Neuron (in vitro differentiated cells): Measurements from ENCODE around the gene DNAJC10.
"Not testable (repeated sequence)": the region's sequence is repeated elsewhere in the genome, so short reads cannot be mapped to it uniquely, and the experiment has no call there.

Experiments
- H2AFZ ChIP-seq: one replicate; pipeline ENCODE4 v1.6.1; 2013; ENCODE audit warnings: low read depth, mild to moderate bottlenecking, inconsistent platforms, low read length, moderate library complexity
- H3K27me3 ChIP-seq: one replicate; pipeline ENCODE4 v1.6.1; 2013; ENCODE audit warnings: low read length; ENCODE audit not compliant: insufficient read depth
- H3K36me3 ChIP-seq: one replicate; pipeline ENCODE4 v1.6.1; 2013; ENCODE audit warnings: low read length; ENCODE audit not compliant: insufficient read depth
- H3K4me1 ChIP-seq: one replicate; pipeline ENCODE4 v1.6.1; 2013; ENCODE audit warnings: low read length; ENCODE audit not compliant: insufficient read depth
- H3K4me3 ChIP-seq: 2 replicates; pipeline ENCODE4 v1.5.1; 2013; ENCODE audit warnings: mild to moderate bottlenecking, low read length, moderate library complexity
- H3K9me3 ChIP-seq: one replicate; pipeline ENCODE4 v1.6.1; 2013; ENCODE audit warnings: low read length

The DNAJC10 gene

GRCh38 chr2:182715892-182716649, at the start of gene DNAJC10:
TSS of gene DNAJC10 (plus strand) at chr2:182716257. CDS start at chr2:182718087, 1,830 bp downstream.
- Histone ChIP-seq H2AFZ (peak within 1 kb of the TSS; percentile 92), H3K9me3 (no peaks in the 10 kb centered on the region), H3K27me3 (no peaks in the 10 kb centered on the region), H3K4me3 (peak within 1 kb of the TSS; percentile 67), H3K4me1 (peaks cover 18% of the 10 kb centered on the region), H3K36me3 (peaks cover 14% of the 10 kb centered on the region)

DNA sequence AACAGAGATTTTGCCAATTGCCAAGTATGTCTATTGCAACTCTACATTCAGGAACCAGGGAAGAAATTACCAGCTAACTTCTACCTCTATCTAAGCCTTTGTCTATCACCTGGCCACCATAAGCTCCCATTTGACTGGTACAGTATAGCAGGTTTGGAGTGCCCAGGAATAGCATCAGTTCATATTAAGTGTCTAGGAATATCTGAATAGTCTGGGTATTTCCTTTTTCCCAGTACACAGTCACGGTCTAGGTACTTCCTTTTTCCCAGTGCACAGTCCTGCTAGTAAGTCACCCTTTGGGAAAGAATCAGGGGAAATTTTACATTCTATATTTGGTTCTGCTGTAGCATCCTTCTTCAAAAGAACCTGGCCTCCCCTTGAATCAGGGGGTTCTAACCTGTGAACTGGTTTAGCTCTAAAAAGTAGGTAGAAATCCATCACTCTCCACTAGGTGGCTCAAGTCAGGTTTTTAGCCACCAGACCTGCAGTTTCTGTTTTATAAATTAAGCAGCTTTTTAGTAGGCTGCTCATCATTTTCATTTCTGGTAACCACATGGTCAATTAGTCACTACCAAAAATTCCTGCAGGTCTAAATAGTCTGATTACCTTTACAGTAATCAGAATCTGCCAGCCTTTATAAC, 49.3 kb upstream of the DNAJC10 start:
- H3K4me3 ChIP-seq: no peak overlapping the region
- peaks cover 4% of the 10 kb centered on the region for H3K9me3 ChIP-seq
- H3K27me3 ChIP-seq: no peaks in the 10 kb centered on the region
- H3K4me1 ChIP-seq: no peaks in the 10 kb centered on the region
- H3K36me3 ChIP-seq: no peaks in the 10 kb centered on the region
- no peak overlapping the region for H2AFZ ChIP-seq

- peaks cover 4% of the 10 kb centered on the region for H3K9me3 ChIP-seq
- H3K4me1 ChIP-seq: no peaks in the 10 kb centered on the region
- H3K27me3 ChIP-seq: no peaks in the 10 kb centered on the region
- H3K36me3 ChIP-seq: no peaks in the 10 kb centered on the region
- no peak overlapping the region for H2AFZ ChIP-seq
- no peak overlapping the region for H3K4me3 ChIP-seq
Measured at GRCh38 chr2:182667315-182667695, 48.8 kb upstream of the DNAJC10 start.

- H2AFZ ChIP-seq: no peak overlapping the region
- no peaks in the 10 kb centered on the region for H3K27me3 ChIP-seq
- H3K36me3 ChIP-seq: no peaks in the 10 kb centered on the region
- no peak overlapping the region for H3K4me3 ChIP-seq
- H3K4me1 ChIP-seq: no peaks in the 10 kb centered on the region
- peaks cover 4% of the 10 kb centered on the region for H3K9me3 ChIP-seq
Measured at GRCh38 chr2:182668671-182669070, 47.4 kb upstream of the DNAJC10 start.

DNA sequence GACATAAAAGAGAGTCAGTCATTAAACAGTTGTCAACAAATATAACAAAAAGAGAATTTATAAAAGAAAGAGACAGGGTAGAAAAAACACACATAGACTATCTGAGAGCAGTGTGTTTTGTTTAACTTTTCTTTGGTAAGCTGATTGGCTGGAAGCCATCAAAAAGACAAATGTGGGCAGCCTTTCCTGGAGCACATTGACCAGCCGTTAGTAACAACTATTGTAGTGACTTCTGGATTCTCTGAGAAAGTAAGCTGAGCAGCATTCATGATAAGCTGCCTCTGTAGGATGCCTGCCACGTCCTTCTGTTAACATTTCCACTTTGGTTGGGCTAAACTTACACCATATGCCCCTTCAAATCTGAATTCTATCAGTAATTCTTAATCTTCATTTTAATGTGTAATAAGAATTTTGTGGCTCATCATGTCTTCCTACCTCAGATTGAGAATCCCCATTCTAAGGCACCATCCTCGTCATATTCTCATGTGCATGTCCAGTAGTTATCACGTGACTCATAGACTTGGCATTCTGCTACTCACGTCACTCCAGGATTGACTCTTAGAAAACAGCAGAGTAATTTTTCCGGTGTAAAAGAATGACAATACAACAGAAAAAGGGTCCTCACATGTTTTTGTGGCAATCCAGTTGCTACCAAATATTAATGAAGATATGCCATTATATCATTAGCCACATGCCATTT, 43.4 kb upstream of the DNAJC10 start:
- H3K4me3 ChIP-seq: no peak overlapping the region
- H3K4me1 ChIP-seq: no peaks in the 10 kb centered on the region
- peaks cover 4% of the 10 kb centered on the region for H3K9me3 ChIP-seq
- no peaks in the 10 kb centered on the region for H3K36me3 ChIP-seq
- H3K27me3 ChIP-seq: no peaks in the 10 kb centered on the region
- H2AFZ ChIP-seq: no peak overlapping the region

GRCh38 chr2:182680837-182681236, 35.2 kb upstream of the DNAJC10 start:
- no peaks in the 10 kb centered on the region for H3K9me3 ChIP-seq
- no peaks in the 10 kb centered on the region for H3K4me1 ChIP-seq

GRCh38 chr2:182682210-182682609, 33.8 kb upstream of the DNAJC10 start:
- no peak overlapping the region for H2AFZ ChIP-seq
- H3K9me3 ChIP-seq: peaks cover 6% of the 10 kb centered on the region
- no peaks in the 10 kb centered on the region for H3K4me1 ChIP-seq
- H3K4me3 ChIP-seq: no peak overlapping the region
- no peaks in the 10 kb centered on the region for H3K36me3 ChIP-seq
- no peaks in the 10 kb centered on the region for H3K27me3 ChIP-seq

More at GRCh38 chr2:182680837-182681236, 35.2 kb upstream of the DNAJC10 start:
- no peaks in the 10 kb centered on the region for H3K27me3 ChIP-seq
- H2AFZ ChIP-seq: no peak overlapping the region
- H3K36me3 ChIP-seq: no peaks in the 10 kb centered on the region
- H3K4me3 ChIP-seq: no peak overlapping the region

GRCh38 chr2:182685559-182685958, 30.5 kb upstream of the DNAJC10 start:
- Histone ChIP-seq H3K4me3 (no peak overlapping the region), H2AFZ (no peak overlapping the region), H3K27me3 (no peaks in the 10 kb centered on the region), H3K36me3 (no peaks in the 10 kb centered on the region), H3K4me1 (no peaks in the 10 kb centered on the region), H3K9me3 (peaks cover 6% of the 10 kb centered on the region)

GRCh38 chr2:182686763-182687162, 29.3 kb upstream of the DNAJC10 start:
- H3K9me3 ChIP-seq, H3K4me3 ChIP-seq, H3K36me3 ChIP-seq, H3K4me1 ChIP-seq, H3K27me3 ChIP-seq, H2AFZ ChIP-seq: not testable (repeated sequence)

- Histone ChIP-seq H3K9me3 (no peaks in the 10 kb centered on the region), H2AFZ (no peak overlapping the region), H3K36me3 (no peaks in the 10 kb centered on the region), H3K4me3 (no peak overlapping the region), H3K4me1 (no peaks in the 10 kb centered on the region), H3K27me3 (peaks cover 3% of the 10 kb centered on the region)
Measured at GRCh38 chr2:182694189-182694588, 21.9 kb upstream of the DNAJC10 start.

- Histone ChIP-seq H3K36me3 (no peaks in the 10 kb centered on the region), H3K27me3 (peaks cover 3% of the 10 kb centered on the region)
Measured at GRCh38 chr2:182695776-182696175, 20.3 kb upstream of the DNAJC10 start.

GRCh38 chr2:182698671-182699070, 17.4 kb upstream of the DNAJC10 start:
- Histone ChIP-seq H2AFZ (no peak overlapping the region), H3K9me3 (no peaks in the 10 kb centered on the region), H3K27me3 (peaks cover 3% of the 10 kb centered on the region), H3K4me1 (no peaks in the 10 kb centered on the region), H3K4me3 (no peak overlapping the region), H3K36me3 (no peaks in the 10 kb centered on the region)

More at GRCh38 chr2:182695776-182696175, 20.3 kb upstream of the DNAJC10 start:
- Histone ChIP-seq H3K4me3 (no peak overlapping the region), H3K9me3 (no peaks in the 10 kb centered on the region), H2AFZ (no peak overlapping the region), H3K4me1 (no peaks in the 10 kb centered on the region)

GRCh38 chr2:182705761-182706160, 10.3 kb upstream of the DNAJC10 start:
- H3K4me1 ChIP-seq: no peaks in the 10 kb centered on the region
- H3K9me3 ChIP-seq: no peaks in the 10 kb centered on the region
- H3K27me3 ChIP-seq: no peaks in the 10 kb centered on the region
- no peak overlapping the region for H3K4me3 ChIP-seq
- H3K36me3 ChIP-seq: no peaks in the 10 kb centered on the region
- H2AFZ ChIP-seq: no peak overlapping the region
